ENCODE results near the gene MTSS2.
"Not testable (repeated sequence)": the region's sequence is repeated elsewhere in the genome, so short reads cannot be mapped to it uniquely, and the experiment has no call there.

MTSS2 gene

DNA sequence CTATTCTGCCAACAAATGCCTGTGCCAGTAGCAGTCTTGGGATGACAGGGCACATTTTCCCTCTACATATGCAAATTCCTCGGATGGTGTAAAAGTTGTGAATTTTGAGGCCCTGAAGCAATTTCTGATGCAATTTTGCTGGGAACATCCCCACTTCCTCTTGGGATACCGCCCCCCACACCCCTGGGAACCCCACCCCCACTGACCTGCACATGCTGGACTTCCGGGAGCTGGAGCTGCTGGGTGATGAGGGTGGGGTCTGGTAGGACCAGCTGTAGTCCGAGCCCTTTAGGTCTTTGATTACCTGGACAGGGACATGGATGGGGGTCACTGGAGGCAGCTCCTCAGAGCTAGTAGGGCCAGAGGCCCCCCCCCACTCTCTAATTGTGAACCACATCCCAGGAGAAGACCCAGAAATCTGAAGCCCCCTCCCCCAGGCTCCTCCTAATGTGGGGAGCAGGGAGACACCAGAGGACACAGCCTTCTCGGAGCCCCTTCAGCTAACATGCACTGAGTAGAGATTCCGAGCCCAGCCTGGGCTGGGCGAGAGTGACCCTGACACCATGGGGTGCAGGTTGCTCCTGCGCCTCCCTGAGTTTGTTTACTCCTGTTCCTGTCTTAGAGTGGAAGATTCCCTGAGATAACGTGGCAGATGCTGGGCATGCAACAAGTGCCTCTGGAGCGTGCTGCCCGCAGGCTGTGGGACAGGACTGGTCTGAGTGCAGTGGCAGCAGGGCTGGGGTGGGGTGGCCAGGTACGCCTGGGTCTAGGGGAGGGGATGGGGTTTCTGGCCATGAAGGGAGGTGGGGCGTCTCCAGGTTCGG lies 9.0 kb downstream of the MTSS2 start:
- peak in 1 of 58 donors; percentile 46 for DNase-seq

DNA sequence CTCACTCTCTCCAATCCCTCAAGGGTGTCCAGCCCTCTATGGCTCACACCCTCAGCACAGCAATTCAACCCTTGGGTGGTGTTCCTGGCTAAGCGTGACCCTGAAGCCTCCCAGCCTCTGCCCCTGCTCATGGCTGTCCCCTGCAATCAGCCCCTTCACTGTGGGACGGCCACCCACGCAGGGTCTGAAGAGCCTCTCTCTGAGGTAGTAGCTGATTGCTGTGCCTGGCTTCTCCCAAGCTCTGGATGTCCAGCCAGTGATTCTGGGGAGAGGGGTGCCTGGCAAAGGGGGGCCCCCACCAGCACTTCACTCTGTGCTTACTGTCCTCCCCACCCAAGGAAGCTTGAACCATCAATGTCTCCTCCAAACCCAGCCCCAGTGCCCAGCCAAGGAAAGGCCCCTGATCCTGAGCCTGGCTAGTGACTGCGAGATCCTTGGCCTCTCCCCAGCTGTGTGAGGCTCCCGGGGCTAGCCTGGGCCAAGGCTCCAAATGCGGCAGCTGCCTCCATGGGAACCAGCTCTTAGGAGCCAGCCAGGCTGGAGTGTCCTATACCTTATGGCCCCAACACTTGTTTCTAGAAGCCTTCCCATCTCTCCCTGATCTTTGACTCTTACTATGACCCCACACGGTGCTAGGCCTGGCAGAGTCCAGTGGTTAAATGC lies 9.9 kb downstream of the MTSS2 start:
- no peak for DNase-seq

DNA sequence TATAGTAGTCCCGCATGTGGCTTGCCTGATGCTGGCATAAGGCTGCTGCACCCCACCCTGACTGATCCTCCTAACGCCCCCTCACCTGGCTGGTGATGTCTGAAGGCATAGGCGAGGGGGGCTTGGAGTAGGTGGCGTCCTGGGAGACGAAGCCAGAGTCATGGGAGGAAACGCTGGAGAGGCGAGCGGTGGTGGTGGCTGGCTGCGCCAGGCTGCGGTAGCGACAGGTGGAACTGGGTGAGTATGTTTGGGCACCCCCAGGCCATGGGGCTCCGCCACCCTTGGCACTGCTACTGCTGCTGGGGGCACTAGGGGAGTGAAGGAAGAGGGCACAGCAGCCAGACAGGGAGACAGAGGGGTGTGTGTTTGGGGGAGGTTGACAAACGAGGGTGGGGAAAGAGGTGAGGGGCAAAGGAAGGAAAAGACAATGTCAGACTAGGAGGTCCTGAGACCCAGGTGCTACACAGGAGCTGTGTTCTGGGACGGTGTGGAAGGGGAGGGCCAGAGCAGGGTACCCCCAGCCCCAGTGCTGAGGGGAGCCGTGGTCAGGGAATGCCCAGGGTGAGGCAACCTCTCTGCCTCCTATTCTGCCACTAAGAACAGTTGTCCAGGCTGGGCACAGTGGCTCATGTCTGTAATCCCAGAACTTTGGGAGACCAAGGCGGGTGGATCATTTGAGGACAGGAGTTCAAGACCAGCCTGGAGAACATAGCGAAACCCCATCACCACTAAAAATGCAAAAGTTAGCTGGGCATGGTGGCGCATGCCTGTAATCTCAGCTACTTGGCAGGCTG lies 11.4 kb downstream of the MTSS2 start:
- DNase-seq, result no peak

DNA sequence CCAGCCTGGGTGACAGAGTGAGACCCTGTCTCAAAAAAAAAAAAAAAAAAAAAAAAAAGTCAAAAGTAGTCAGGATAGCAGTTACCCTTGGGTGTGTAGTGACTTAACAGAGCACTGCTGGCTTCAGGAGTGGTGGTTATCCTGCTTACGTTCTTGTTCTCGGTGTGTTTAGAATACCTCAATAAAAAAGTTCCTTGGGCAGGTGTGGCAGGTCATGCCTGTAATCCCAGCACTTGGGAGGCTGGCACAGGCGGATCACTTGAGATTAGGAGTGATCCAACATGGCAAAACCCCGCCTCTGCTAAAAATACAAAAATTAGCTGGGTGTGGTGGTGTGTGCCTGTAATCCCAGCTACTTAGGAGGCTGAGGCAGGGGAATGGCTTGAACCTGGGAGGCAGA lies 14.9 kb downstream of the MTSS2 start:
- DNase-seq, result not testable (repeated sequence)

DNA sequence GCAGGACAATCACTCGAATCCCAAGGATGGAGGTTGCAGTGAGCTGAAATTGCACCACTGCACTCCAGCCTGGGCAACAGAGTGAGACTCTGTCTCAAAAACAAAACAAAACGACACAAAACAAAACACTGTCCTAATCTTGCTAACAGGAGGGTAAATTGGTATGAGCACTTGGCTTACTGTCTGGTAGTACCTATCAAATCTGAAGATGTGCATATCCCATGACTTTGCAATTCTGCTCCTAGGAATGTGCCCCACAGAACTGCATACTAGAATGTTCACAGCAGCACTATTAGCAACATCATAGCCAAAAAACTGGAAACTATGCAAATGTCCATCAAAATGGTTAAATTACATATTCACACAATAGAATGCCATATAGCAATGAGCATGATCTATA lies 15.7 kb downstream of the MTSS2 start:
- DNase-seq, result no peak

DNA sequence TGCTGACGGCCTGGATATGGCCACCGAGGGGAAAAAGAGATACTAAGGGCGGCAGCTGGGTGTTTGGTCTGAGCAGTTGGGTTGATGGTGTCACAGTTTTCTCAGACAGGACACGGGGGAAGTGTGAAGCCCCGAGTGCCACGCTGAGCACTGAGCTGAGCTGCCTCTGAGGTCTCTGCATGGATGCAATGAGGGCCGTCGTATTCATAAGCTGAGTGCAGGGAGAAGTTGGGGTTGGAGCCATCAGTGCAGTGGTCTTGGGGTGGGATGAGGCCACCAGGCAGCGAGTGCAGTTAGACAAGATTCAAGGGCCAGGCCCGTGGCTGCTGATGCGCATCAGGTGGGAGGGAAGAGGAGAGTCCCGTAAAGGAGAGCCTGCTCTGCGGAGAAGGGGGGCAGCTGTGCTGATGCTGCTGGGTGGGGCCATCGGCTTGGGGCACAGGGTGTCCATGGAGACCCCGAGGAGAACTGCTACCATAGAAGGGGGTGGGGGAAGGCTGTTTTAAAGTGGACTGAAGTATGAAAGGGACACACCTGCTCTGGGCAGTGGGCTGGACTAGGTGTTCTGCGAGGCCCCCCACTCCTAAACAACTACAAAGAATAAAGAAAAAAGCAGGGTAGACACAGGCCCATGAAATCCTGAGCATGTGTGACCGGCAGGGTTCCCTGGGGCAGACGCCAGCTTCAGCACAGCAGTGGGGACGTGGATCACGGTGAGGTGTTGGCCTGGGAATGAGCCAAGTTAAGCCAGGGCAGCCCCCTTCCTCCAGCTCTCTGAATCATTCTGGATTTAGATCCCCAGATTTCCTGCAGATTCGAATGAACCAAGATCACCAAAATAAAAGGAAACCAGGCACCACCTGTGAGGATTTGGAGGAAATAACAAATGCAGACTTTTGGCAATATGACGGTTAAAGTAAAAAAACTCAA lies 19.8 kb downstream of the MTSS2 start:
- DNase-seq, result no peak

DNA sequence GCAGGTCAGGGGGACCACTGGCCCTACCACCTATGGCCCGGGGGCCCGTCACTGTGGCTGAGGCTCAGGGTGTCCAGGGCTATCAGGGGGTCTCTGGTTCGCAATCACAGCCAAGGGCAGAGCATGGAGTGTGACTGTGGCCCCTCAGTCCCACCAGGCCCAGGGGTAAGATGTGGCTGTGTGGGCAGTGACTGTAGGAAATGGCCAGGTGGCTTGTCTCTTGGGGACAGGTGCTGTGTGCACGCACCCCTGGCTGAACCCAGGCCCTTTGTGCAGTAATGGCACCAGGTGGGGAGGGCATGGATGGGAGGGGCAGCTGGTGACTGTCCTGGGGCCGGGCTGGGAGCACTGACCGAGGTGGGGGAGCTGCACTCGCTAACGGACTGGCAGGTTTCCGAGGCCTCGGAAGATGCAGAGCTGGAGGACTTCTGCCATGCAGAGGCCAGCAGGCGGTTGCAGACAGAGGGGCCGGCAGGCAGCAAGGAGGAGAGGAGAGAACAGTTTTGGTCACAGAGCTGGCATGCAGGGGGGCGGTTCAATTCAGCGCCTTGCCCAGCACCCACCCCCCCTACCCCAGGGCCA lies 20.6 kb downstream of the MTSS2 start:
- no peak for DNase-seq

DNA sequence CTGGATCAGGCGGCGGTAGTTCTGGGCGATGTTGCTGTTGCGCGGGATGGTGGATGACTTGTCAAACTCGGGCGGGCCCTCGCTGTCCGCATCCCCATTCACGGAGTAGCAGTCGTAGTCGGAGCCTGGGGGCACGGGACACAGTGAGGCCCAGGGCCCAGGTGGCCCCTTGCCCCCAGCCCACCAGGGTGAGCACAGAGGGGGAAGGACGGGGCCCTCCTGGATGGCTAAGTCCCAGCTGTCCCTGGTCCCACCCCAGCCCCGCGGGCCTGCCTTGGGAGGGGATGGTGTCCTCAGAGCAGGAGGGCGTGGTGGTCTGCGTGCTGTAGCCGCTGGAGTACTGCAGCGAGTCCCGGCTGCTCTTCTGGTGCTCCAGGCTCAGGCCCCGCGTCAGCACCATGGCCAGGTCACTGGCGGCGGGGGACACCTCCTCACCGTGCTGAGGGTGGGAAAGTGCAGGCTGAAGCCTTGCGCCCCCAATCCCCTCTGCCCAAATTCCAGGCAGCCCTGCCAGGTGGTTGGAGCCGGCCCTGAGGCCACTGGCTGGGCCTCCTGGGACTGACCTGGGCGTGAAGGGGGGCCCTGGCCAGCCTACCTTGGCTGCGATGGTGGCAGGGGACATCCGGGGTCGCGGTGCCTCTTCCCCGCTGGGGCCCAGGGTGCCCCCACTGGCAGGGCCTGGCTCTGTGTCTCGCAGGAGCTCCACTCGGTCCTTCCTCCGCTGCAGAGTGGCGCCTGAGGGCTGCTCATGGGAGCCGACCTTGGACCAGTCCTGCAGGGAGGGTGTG lies 21.3 kb downstream of the MTSS2 start:
- DNase-seq, result no peak

DNA sequence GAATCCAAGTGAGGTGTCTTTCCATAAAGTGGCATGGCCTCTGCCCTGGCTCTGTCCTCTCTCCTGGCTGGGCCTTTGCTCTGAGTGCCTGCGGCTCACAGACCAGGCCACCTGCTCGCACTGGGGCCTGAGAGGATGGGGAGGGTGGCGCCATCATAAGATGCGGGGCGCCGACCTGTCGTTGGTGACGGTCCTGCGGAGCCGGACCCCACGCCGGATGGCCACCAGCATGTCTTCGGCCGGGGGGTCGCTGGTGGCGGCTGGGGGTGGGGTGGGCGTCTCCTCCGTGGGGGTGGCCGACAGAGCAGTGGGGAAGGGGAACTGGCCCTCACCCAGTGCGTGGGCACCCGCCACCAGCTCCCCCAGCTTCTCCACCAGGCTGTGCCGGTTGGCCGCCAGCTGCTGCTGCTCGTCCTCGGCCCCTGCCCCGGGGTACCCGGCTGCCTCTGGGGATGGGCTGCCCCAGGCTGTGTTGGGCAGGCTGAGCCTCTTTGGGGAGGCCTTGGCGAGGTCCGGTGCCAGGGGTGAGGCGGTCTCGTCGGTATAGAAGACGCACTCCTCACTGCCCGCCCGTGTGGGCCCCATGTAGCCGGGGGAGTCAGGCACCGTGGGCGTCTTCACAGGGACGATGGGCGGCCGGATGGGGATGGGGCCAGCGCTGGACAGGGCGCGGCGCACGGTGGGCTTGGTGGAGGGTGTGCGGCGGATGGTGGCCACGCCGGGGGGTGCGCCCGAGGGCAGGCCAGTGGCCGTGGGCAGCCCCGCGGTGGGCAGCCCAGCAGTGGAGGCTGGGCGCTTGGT lies 22.1 kb downstream of the MTSS2 start:
- no peak for DNase-seq

DNA sequence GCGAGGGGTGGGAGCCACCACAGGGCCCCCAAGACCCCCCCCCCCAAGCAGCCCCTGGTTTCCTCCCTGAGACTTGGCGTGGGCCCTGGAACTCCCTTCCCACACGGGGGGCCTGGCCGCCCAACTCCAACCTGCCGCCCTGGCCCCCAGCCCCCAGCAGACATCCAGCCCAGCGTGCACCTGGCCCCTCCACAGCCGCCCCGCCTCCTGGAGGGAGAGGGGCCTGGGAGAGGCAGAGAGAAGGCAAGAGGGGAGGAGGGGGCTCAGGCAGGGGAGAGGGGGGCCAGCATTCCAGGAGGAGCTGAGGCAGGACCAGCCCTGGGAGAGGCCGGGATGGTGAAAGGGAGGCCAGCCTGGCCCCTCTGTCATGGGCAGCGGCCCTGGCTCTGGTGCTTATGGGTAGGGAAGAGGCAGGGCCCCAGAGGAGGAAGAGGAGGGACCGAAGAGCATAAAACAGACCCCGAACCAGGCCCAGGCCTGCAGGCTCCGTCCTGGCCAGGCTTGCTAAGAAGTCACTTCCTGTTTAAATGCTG lies 22.8 kb downstream of the MTSS2 start:
- no peak for DNase-seq

DNA sequence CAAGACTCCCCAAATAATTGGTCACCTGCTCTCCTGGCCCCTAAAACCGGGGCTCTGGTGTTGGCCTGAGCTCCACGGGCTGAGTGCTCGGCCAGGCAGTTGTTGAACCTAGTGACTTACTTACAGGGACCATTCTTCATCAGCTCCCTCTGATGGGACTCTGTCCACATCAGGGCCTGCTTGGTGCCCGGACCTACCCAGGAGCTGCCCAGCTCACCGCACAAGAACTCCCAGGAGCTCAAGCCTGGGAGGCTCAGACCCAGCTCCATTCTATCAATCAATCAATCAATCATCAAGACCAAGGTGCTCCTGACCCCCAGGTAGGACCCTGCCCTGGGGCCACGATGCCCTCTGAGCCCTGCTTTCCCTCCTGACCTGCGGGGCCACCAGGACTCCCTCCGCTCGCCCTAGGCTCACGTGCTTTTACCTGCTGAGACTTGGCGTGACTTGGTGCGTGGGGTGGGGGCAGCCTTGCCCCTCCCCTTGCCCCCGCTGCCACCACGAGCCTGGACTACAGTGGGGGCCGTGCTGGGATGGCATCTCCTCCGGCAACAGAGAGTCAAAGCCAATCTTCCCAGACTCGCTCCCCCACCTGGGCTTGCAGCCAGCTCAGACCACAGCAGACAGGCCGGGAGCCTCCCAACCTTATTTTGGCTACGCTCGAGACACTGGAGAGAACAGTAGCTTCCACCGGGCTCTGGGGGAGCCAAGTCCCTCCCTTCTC lies 23.8 kb downstream of the MTSS2 start:
- DNase-seq, result peak in 8 of 58 donors; percentile 19 to 52 (median 42)

DNA sequence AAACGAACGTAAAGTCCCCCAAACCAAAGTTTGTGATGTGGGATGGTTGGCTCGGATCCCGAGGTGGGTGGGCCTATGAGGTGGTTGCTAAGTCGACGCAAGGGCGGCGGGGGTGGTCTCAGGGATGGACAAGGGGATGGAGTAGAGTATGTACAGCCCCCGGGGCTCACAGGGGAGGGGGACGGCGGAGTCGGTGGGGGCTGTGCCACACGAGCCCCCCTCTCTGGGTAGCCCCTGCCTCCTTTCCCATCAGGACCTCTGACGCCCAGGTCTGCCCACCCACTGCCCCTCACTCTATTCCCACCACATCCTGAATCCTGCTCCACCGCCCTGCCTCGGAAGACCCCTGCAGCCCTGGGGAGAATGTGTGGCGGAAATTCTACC lies 24.3 kb downstream of the MTSS2 start:
- peak in 1 of 58 donors; percentile 31 for DNase-seq

DNA sequence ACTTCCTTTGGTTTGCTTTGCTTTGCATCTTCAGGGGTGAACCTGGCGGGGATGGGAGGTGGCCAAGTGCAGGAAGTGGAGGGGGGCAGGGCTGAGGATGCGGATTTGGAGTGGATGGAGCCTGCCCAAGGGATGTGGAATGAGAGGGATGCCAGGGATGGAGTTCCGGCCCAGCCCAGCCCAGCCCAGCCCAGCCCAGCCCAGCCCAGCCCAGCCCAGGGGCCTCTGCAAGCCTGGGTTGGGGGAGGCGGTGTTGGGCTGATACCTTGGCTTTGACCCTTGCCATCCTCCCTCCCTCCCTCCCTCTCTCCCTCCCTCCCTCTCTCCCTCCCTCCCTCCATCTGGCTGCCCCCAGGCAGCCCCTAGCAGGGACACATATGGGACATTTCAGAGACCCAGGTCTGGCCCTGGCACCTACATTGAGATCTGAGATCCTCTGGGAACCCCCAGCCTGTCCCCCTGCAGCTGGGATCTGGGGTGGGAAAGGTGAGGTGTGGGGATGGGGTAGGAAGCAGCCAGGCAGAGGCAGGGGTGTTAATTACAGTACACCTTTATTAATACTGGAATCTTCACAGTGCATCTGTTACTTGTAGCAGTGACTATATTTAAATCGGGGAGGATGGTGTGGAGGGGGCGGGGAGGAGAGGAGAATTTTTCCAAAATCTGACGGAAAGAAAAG lies 25.0 kb downstream of the MTSS2 start:
- DNase-seq, result peak in 1 of 58 donors; percentile 24

DNA sequence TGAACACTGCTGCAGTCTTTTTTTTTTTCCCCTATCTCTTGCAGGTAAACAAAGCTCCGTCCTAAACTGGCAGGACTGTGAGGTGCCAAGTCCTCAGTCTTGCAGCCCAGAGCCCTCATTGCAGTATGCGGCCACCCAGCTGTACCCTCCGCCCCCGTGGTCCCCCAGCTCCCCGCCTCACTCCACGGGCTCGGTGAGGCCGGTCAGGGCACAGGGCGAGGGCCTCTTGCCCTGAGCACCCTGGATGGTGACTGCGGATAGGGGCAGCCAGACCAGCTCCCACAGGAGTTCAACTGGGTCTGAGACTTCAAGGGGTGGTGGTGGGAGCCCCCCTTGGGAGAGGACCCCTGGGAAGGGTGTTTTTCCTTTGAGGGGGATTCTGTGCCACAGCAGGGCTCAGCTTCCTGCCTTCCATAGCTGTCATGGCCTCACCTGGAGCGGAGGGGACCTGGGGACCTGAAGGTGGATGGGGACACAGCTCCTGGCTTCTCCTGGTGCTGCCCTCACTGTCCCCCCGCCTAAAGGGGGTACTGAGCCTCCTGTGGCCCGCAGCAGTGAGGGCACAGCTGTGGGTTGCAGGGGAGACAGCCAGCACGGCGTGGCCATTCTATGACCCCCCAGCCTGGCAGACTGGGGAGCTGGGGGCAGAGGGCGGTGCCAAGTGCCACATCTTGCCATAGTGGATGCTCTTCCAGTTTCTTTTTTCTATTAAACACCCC lies 25.7 kb downstream of the MTSS2 start:
- no peak for DNase-seq

DNA sequence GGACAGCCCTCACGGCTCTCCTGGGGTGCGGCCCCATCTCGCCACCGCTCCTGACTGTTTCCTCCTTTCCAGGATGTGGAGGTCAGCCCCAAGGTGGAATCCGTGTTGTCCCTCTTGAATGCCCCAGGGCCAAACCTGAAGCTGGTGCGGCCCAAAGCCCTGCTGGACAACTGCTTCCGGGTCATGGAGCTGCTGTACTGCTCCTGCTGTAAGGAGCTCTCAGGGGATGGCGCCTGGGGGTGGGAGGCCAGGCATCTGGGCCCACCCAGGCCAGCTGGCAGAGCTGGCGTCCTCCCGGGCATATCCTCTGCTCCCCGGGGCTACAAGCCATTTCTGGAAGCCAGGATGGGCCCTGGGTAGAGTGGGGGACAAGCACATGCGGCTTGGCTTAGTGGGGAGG lies 26.3 kb downstream of the MTSS2 start:
- DNase-seq, result no peak

DNA sequence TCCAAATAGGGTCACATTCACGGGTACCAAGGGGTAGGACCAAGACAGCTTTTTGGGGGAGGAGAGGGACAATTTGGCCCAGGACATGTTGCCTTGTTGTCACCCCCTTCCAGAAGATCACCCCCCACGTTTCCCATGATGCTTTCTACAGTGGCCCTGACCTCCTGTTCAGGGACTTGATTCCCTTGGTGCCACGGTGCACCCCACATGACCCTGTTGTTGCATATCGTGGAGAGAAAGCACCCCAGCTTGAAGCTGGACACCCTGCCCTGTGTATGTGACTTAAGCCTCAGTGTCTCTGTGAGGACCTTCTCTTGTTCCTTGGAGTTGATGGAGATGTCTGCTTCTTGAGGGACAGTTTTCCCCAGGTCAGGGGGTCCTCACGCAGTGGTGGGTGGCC lies 26.9 kb downstream of the MTSS2 start:
- DNase-seq, result no peak

DNA sequence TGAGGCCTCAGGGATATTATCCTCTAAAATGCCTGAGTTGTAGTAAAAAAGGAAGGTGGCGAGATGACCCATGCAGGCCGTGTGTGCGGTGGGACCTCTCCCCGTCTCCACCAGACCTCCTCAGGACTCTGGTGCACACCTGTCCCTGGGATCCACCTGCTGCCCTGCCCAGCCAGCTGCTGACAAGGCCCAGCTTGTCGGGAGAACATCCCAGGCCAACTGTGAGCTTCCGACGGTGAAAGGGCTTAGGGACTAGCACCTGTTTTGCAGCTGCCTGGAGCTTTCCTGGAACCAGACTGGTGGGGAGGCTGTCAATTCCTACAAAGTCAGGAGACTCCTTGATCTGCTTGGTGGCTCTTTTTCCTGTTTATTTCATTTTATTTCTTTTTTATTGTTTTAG lies 27.9 kb downstream of the MTSS2 start:
- DNase-seq, result no peak

All from anterior cingulate cortex (tissue), 58 donors.